Measurements from ENCODE around the gene KRT71. TPM values are rescaled to one million over a fixed set of nuclear protein-coding genes. Genes with fewer than 3 reads are reported as not detected.

The KRT71 gene
- under 1 TPM in 1 of 3 donors, not detected in 2; 0.16 TPM for total RNA-seq

GRCh38 chr12:52552681-52553195 is at the start of gene KRT71:
Gene KRT71 (minus strand): TSS chr12:52553145. CDS start chr12:52553077, 68 bp downstream.
- DNase-seq (ENCODE audit: low spot score in 2 of 2), result no peak
- Histone ChIP-seq H3K4me1 (no peaks in the 10 kb centered on the region), H3K4me3 (no peak within 1 kb of the TSS), H3K36me3 (no peaks in the 10 kb centered on the region), H3K9me3 (no peaks in the 10 kb centered on the region), H3K27ac (no peak within 1 kb of the TSS), H3K27me3 (no peaks in the 10 kb centered on the region)
- TF ChIP-seq POLR2AphosphoS5 (IDR thresholded peaks at IDR 0.05) (no peak), CTCF (IDR thresholded peaks at IDR 0.05) (no peak), POLR2A (IDR thresholded peaks at IDR 0.05) (no peak)
- intact Hi-C loops (cut with DNase I; ENCODE audit: low total_unique reads), result no loop called here

GRCh38 chr12:52602552-52602951 is 49.6 kb upstream of the KRT71 start:
- no peaks in the 10 kb centered on the region for H3K4me1 ChIP-seq
- intact Hi-C loops (cut with DNase I; ENCODE audit: low total_unique reads), result no loop called here
- no peaks in the 10 kb centered on the region for H3K36me3 ChIP-seq
- no peak for DNase-seq (ENCODE audit: low spot score in 2 of 2)
- no peak for TF ChIP-seq POLR2AphosphoS5 (IDR thresholded peaks at IDR 0.05)
- no peak for TF ChIP-seq CTCF (IDR thresholded peaks at IDR 0.05)
- TF ChIP-seq POLR2A (IDR thresholded peaks at IDR 0.05), result no peak
- H3K4me3 ChIP-seq, result no peak overlapping the region
- H3K9me3 ChIP-seq, result no peaks in the 10 kb centered on the region
- peaks cover 0 to 36% of the 10 kb centered on the region in 2 donors for H3K27me3 ChIP-seq
- H3K27ac ChIP-seq, result no peak overlapping the region

- no peak overlapping the region for H3K4me3 ChIP-seq
- no peaks in the 10 kb centered on the region for H3K9me3 ChIP-seq
- TF ChIP-seq CTCF (IDR thresholded peaks at IDR 0.05) (no peak), POLR2AphosphoS5 (IDR thresholded peaks at IDR 0.05) (no peak), POLR2A (IDR thresholded peaks at IDR 0.05) (no peak)
- no peaks in the 10 kb centered on the region for H3K4me1 ChIP-seq
- peaks cover 0 to 36% of the 10 kb centered on the region in 2 donors for H3K27me3 ChIP-seq
- H3K27ac ChIP-seq, result no peak overlapping the region
- no peaks in the 10 kb centered on the region for H3K36me3 ChIP-seq
- DNase-seq (ENCODE audit: low spot score in 2 of 2), result no peak
- intact Hi-C loops (cut with DNase I; ENCODE audit: low total_unique reads), result no loop called here
These were observed 48.7 kb upstream of the KRT71 start for GRCh38 chr12:52601671-52602070.

- peak within 1 kb of the TSS in 1 of 3 donors; percentile 25 for H3K4me3 ChIP-seq
- TF ChIP-seq POLR2AphosphoS5 (IDR thresholded peaks at IDR 0.05) (no peak), POLR2A (IDR thresholded peaks at IDR 0.05) (no peak), CTCF (IDR thresholded peaks at IDR 0.05) (no peak)
- no peaks in the 10 kb centered on the region for H3K36me3 ChIP-seq
- H3K4me1 ChIP-seq, result no peaks in the 10 kb centered on the region
- no peak for DNase-seq (ENCODE audit: low spot score in 2 of 2)
- H3K9me3 ChIP-seq, result no peaks in the 10 kb centered on the region
- intact Hi-C loops (cut with DNase I; ENCODE audit: low total_unique reads), result no loop called here
- peaks cover 0 to 36% of the 10 kb centered on the region in 2 donors for H3K27me3 ChIP-seq
- no peak within 1 kb of the TSS for H3K27ac ChIP-seq
These were observed 48.1 kb upstream of the KRT71 start, which contains the start of gene KRT72 for GRCh38 chr12:52600941-52601481. Gene KRT72 (minus strand): TSS chr12:52601463. CDS start chr12:52601452, 11 bp downstream.

- Histone ChIP-seq H3K4me1 (no peaks in the 10 kb centered on the region), H3K27me3 (peaks cover 0 to 36% of the 10 kb centered on the region in 2 donors), H3K4me3 (no peak overlapping the region), H3K27ac (no peak overlapping the region), H3K9me3 (no peaks in the 10 kb centered on the region), H3K36me3 (no peaks in the 10 kb centered on the region)
- no peak for DNase-seq (ENCODE audit: low spot score in 2 of 2)
- TF ChIP-seq POLR2A (IDR thresholded peaks at IDR 0.05), result no peak
- TF ChIP-seq CTCF (IDR thresholded peaks at IDR 0.05), result no peak
- no peak for TF ChIP-seq POLR2AphosphoS5 (IDR thresholded peaks at IDR 0.05)
- intact Hi-C loops (cut with DNase I; ENCODE audit: low total_unique reads), result no loop called here
These were observed 47.5 kb upstream of the KRT71 start for GRCh38 chr12:52600475-52600874.
